Calu3 (cell line): ENCODE data around the gene MSLN. TPM values are rescaled to one million over a fixed set of nuclear protein-coding genes. Genes with fewer than 3 reads are reported as not detected.
A peak's percentile ranks its signal among the peaks of the same experiment; 100 is the strongest.

ENCODE experiments used
- BruUV-seq: library from RNA; stranded (reverse); fragments of 400-500 nt; replicated peaks from 2 replicates; lab custom pipeline; 2021; lab: Mats Ljungman, UMichigan
- CTCF ChIA-PET: fragments of 300-600 bp; sonication (Branson Sonifier 250); formaldehyde crosslinking; loops from one replicate; lab custom pipeline; 2022; ENCODE audit warnings: antibody characterized with exemption; lab: Charles Lee
- DNase-seq: peaks from one replicate; pipeline ENCODE4 v3.0.0; 2022
- H3K27ac Mint-ChIP-seq: one replicate; pipeline ENCODE4 v1.8.0; 2022; ENCODE audit warnings: mixed read lengths; ENCODE audit not compliant: unreplicated experiment
- H3K27me3 Mint-ChIP-seq: one replicate; pipeline ENCODE4 v1.8.0; 2022; ENCODE audit warnings: mixed read lengths; ENCODE audit not compliant: unreplicated experiment
- H3K36me3 Mint-ChIP-seq: one replicate; pipeline ENCODE4 v1.8.0; 2022; ENCODE audit warnings: mild to moderate bottlenecking, moderate library complexity, mixed read lengths; ENCODE audit not compliant: insufficient read depth, unreplicated experiment
- H3K4me1 Mint-ChIP-seq: one replicate; pipeline ENCODE4 v1.8.0; 2022; ENCODE audit warnings: mild to moderate bottlenecking, low read depth, mixed read lengths; ENCODE audit not compliant: unreplicated experiment
- H3K4me3 Mint-ChIP-seq: one replicate; pipeline ENCODE4 v1.8.0; 2022; ENCODE audit warnings: mild to moderate bottlenecking, low read depth, moderate library complexity, mixed read lengths; ENCODE audit not compliant: unreplicated experiment
- H3K9me3 Mint-ChIP-seq: one replicate; pipeline ENCODE4 v1.8.0; 2022; ENCODE audit warnings: low read depth, mixed read lengths; ENCODE audit not compliant: unreplicated experiment
- intact Hi-C: fragments of 100-400 bp; cut with micrococcal nuclease; formaldehyde crosslinking; loops from one replicate; pipeline ENCODE4 v1.10.0; 2022; ENCODE audit not compliant: unreplicated experiment
- total RNA-seq: library from RNA; stranded (reverse); gene quantifications from 2 replicates; pipeline ENCODE4 v1.2.3, GENCODE V29; 2022
- TF ChIP-seq, protein P1 (sequence below): fragments of 200-600 bp; IDR thresholded peaks from one replicate; pipeline ENCODE4 v1.8.0; 2022; ENCODE audit warnings: antibody characterized with exemption; ENCODE audit not compliant: unreplicated experiment

MSLN gene
- total RNA-seq, 1 experiment from 2014 or later = 3.4 TPM

DNA sequence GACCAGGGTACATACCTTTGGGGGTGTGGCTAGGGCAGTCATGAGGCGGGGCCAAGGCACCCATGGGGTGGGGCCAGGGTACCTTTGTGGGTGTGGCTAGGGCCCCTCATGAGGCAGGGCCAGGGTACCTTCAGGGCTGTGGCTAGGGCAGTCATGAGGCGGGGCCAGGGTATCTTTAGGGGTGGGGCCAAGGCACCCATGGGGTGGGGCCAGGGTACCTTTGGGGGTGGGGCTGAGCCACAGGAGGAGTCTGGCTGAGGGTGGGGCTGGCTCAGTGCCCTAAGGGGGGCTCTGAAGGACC lies 36.5 kb downstream of the MSLN start:
- peak; percentile 56 for DNase-seq
- H3K9me3 Mint-ChIP-seq = no peaks in the 10 kb centered on the region
- intact Hi-C loops = no loop called here
- no peak overlapping the region for H3K4me3 Mint-ChIP-seq
- no peaks in the 10 kb centered on the region for H3K4me1 Mint-ChIP-seq
- CTCF ChIA-PET = no interaction called here
- no TSS peak for BruUV-seq
- H3K27ac Mint-ChIP-seq = no peak overlapping the region
- TF ChIP-seq, protein P1, sequence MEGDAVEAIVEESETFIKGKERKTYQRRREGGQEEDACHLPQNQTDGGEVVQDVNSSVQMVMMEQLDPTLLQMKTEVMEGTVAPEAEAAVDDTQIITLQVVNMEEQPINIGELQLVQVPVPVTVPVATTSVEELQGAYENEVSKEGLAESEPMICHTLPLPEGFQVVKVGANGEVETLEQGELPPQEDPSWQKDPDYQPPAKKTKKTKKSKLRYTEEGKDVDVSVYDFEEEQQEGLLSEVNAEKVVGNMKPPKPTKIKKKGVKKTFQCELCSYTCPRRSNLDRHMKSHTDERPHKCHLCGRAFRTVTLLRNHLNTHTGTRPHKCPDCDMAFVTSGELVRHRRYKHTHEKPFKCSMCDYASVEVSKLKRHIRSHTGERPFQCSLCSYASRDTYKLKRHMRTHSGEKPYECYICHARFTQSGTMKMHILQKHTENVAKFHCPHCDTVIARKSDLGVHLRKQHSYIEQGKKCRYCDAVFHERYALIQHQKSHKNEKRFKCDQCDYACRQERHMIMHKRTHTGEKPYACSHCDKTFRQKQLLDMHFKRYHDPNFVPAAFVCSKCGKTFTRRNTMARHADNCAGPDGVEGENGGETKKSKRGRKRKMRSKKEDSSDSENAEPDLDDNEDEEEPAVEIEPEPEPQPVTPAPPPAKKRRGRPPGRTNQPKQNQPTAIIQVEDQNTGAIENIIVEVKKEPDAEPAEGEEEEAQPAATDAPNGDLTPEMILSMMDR = no peak
- H3K27me3 Mint-ChIP-seq = peaks cover 14% of the 10 kb centered on the region
- peaks cover 66% of the 10 kb centered on the region for H3K36me3 Mint-ChIP-seq

DNA sequence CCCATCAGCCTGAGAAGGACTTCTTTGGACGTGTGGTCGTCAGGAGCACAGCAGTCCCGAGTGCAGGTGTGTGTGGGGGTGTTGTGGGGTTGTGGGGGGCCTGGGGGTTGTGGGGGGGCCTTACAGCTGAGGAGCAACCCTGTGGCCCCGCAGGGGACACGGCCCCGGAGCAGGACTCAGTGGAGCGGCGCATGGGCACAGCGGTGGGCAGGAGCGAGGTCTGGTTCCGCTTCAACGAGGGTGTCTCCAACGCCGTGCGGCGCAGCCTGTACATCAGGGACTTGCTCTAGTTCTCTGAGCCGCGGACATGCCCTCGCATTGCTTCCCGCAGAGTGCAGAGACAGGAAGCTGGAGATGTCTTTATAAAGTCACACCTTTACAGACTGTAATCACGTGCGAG lies 37.2 kb downstream of the MSLN start:
- TF ChIP-seq, protein P1 = no peak
- DNase-seq = no peak
- peaks cover 20% of the 10 kb centered on the region for H3K27me3 Mint-ChIP-seq
- intact Hi-C loops = no loop called here
- H3K27ac Mint-ChIP-seq = no peak overlapping the region
- H3K9me3 Mint-ChIP-seq = no peaks in the 10 kb centered on the region
- no peak overlapping the region for H3K4me3 Mint-ChIP-seq
- H3K36me3 Mint-ChIP-seq = peaks cover 72% of the 10 kb centered on the region
- CTCF ChIA-PET = no interaction called here
- H3K4me1 Mint-ChIP-seq = no peaks in the 10 kb centered on the region
- no TSS peak for BruUV-seq

DNA sequence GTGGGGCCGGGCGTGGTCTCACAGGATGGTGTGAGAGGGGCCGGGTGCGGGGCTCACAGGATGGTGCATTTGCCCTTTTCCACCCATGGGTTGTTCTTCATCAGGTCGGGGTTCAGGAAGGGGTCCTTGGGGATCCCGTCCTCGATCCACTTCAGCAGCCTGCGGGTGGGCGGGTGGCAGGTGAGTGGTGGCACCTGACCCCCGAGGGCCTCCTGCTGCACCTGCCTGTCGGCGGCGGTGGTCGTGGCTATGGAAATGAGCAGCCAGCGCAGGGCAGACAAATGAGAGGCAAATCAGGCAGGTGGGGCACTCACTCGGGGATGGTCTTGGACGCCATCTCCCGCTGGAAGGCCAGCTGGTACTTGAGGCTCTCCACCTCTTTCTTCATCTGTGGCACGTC lies 38.1 kb downstream of the MSLN start:
- no peak for DNase-seq
- TF ChIP-seq, protein P1 = no peak
- intact Hi-C loops = no loop called here
- Mint-ChIP-seq H3K4me3 (no peak overlapping the region), H3K4me1 (no peaks in the 10 kb centered on the region), H3K27ac (no peak overlapping the region), H3K36me3 (peaks cover 72% of the 10 kb centered on the region), H3K9me3 (no peaks in the 10 kb centered on the region), H3K27me3 (peaks cover 30% of the 10 kb centered on the region)
- CTCF ChIA-PET = interaction anchor here (0.8 kb wide), 1 partner anchor 78 kb away, joined by 3 read pairs; no protein-coding TSS in a partner anchor
- no TSS peak for BruUV-seq

DNA sequence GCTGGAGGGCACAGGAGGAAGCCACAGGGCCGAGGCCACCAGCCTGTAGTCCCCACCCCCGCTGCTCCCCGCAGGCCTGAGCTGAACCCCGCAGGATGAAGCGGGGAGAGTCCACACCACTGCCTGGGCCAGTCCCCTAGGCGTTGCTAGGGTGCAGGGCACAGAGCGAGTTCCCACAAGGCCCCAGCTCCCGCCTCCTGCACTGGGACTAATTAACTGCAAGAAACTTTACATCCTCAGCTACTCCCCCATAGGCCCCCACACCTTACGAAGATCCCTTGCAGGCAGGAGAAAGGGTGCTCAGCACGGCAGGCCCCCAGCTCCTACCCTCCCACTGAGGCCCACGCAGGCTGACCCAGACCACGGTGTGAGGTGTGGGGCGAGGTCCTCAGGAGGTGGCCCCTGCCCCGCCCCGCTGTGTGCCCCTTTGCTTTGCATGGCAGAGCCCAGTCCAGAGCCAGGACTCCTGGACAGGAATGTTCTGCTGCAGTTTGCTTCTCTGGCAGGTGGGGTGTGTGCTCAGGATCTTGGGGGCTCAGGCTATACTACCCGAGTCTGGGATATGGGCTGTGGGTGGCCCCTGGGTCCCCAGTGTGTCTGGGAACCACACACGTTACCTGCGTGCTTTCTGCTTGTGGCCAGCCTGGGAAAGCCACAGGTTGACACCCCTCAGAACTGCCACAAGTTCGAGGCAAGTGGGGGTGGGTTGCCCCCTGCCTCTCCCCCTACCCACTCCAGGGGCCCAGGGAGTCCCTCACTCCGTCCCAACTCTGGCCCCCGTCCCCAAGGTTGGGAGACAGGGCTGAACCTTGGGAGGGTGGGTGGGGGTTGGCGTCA lies 38.8 kb downstream of the MSLN start:
- no TSS peak for BruUV-seq
- Mint-ChIP-seq H3K27ac (no peak overlapping the region), H3K27me3 (peaks cover 37% of the 10 kb centered on the region), H3K4me1 (no peaks in the 10 kb centered on the region), H3K4me3 (no peak overlapping the region), H3K9me3 (no peaks in the 10 kb centered on the region), H3K36me3 (peaks cover 67% of the 10 kb centered on the region)
- intact Hi-C loops = no loop called here
- DNase-seq = no peak
- TF ChIP-seq, protein P1 = no peak
- CTCF ChIA-PET = interaction anchor here (0.8 kb wide), 1 partner anchor 79 kb away, joined by 3 read pairs; no protein-coding TSS in a partner anchor
